H1 (cell line): ENCODE data around the gene GMEB2. TPM values are rescaled to one million over a fixed set of nuclear protein-coding genes. Genes with fewer than 3 reads are reported as not detected.

Source experiments
- CTCF ChIA-PET: fragments of 300-600 bp; sonication (Branson Sonifier 250); formaldehyde crosslinking; loops from one replicate; lab custom pipeline; 2021; ENCODE audit not compliant: partially characterized antibody; lab: Charles Lee
- POLR2A ChIA-PET: fragments of 300-600 bp; sonication (Branson Sonifier 250); formaldehyde crosslinking; loops from one replicate; lab custom pipeline; 2021; ENCODE audit warnings: inconsistent platforms; ENCODE audit not compliant: partially characterized antibody; lab: Charles Lee
- DNase-seq, 2 experiments: peaks; one replicate each; pipeline versions ENCODE4 v3.0.0 to v3.0.0-alpha.2; 2010 to 2022; ENCODE audit warnings: low spot score in 2 of 2, low read depth in 1 of 2, mixed read lengths in 1 of 2
- FAIRE-seq: peaks from 2 replicates; lab custom pipeline; 2011; peaks lifted over from hg19 to GRCh38; lab: Jason Lieb, UNC
- H2AFZ ChIP-seq: 2 replicates; pipeline ENCODE4 v1.8.1; 2012; ENCODE audit warnings: low read length, inconsistent platforms
- H2AK5ac ChIP-seq: 2 replicates; pipeline ENCODE4 v1.6.1; 2013; ENCODE audit warnings: low read depth, low read length
- H2BK120ac ChIP-seq: replicated peaks from 2 replicates; pipeline ENCODE3; 2013; ENCODE audit warnings: low read depth, low read length, inconsistent platforms
- H2BK12ac ChIP-seq: 2 replicates; pipeline ENCODE4 v1.6.1; 2013; ENCODE audit warnings: low read depth, low read length
- H2BK15ac ChIP-seq: 2 replicates; pipeline ENCODE4 v1.6.1; 2013; ENCODE audit warnings: low read length
- H2BK20ac ChIP-seq: 2 replicates; pipeline ENCODE4 v1.6.1; 2013; ENCODE audit warnings: low read length
- H2BK5ac ChIP-seq: 2 replicates; pipeline ENCODE4 v1.6.1; 2013; ENCODE audit warnings: low read depth, low read length
- H3K14ac ChIP-seq: 2 replicates; pipeline ENCODE4 v1.6.1; 2013; ENCODE audit warnings: inconsistent platforms; ENCODE audit not compliant: insufficient read length
- H3K18ac ChIP-seq: 2 replicates; pipeline ENCODE4 v1.6.1; 2013; ENCODE audit warnings: low read length; ENCODE audit errors: extremely low read depth
- H3K23ac ChIP-seq: 2 replicates; pipeline ENCODE4 v1.6.1; 2013; ENCODE audit warnings: inconsistent platforms; ENCODE audit not compliant: insufficient read length
- H3K23me2 ChIP-seq: 2 replicates; pipeline ENCODE4 v1.6.1; 2013; ENCODE audit warnings: low read depth, low read length
- H3K27ac ChIP-seq: 2 replicates; pipeline ENCODE4 v1.6.1; 2011; ENCODE audit warnings: low read depth, low read length, inconsistent platforms
- H3K27me3 ChIP-seq, 4 experiments: replicated peaks in 1 of 4; 1 replicate in 1 of 4; 2 replicates in 3 of 4; pipeline versions ENCODE4 v1.6.1 to v1.8.1; 2011 to 2013; ENCODE audit warnings: low read length in 3 of 4, mild to moderate bottlenecking in 3 of 4, inconsistent platforms in 2 of 4, mixed read lengths in 2 of 4, moderate library complexity in 1 of 4; ENCODE audit not compliant: control insufficient read depth in 3 of 4, insufficient read depth in 3 of 4; ENCODE audit errors: extremely low read depth in 1 of 4
- H3K36me3 ChIP-seq, 4 experiments: 2 replicates each; pipeline versions ENCODE4 v1.6.1 to v1.8.1; 2011 to 2013; ENCODE audit warnings: mild to moderate bottlenecking in 4 of 4, low read length in 3 of 4, moderate library complexity in 2 of 4, control low read depth in 1 of 4, inconsistent platforms in 1 of 4; ENCODE audit not compliant: insufficient read depth in 4 of 4, control insufficient read depth in 2 of 4
- H3K4ac ChIP-seq: replicated peaks from 2 replicates; pipeline ENCODE3; 2013; ENCODE audit warnings: low read length, low read depth, mixed read lengths, inconsistent platforms; ENCODE audit not compliant: insufficient read length
- H3K4me1 ChIP-seq, 4 experiments: replicated peaks in 1 of 4; 1 replicate in 1 of 4; 2 replicates in 3 of 4; pipeline versions ENCODE4 v1.6.1 to v1.8.1; 2011 to 2013; ENCODE audit warnings: low read length in 3 of 4, inconsistent platforms in 2 of 4, mixed read lengths in 1 of 4; ENCODE audit not compliant: insufficient read depth in 4 of 4, control insufficient read depth in 3 of 4
- H3K4me2 ChIP-seq, 2 experiments: 2 replicates each; pipeline versions ENCODE4 v1.6.1 to v1.8.1; 2011 to 2013; ENCODE audit warnings: low read depth in 2 of 2, low read length in 2 of 2, control low read depth in 1 of 2, inconsistent platforms in 1 of 2, mild to moderate bottlenecking in 1 of 2; ENCODE audit not compliant: insufficient read depth in 1 of 2
- H3K4me3 ChIP-seq, 4 experiments: fragments of 200-600, 300-600 bp in 1 of 4; sonication (generic), shearing (Covaris generic), sonication (Bioruptor Twin) in 1 of 4; 2 replicates each; pipeline versions ENCODE4 v1.5.1 to v1.8.1; 2011 to 2016; ENCODE audit warnings: low read length in 4 of 4, low read depth in 3 of 4, control low read depth in 2 of 4, inconsistent platforms in 2 of 4, mild to moderate bottlenecking in 2 of 4, mixed read lengths in 1 of 4, moderate library complexity in 1 of 4; ENCODE audit not compliant: insufficient read depth in 2 of 4; ENCODE audit errors: extremely low read depth in 1 of 4
- H3K56ac ChIP-seq: replicated peaks from 2 replicates; pipeline ENCODE3; 2013; ENCODE audit warnings: low read depth, mild to moderate bottlenecking, mixed read lengths, low read length, inconsistent platforms; ENCODE audit not compliant: insufficient read length
- H3K79me1 ChIP-seq: 2 replicates; pipeline ENCODE4 v1.6.1; 2013; ENCODE audit warnings: low read depth, low read length, control low read depth
- H3K79me2 ChIP-seq, 2 experiments: 2 replicates each; pipeline versions ENCODE4 v1.6.1 to v1.8.1; 2012 to 2013; ENCODE audit warnings: low read length in 2 of 2, mild to moderate bottlenecking in 2 of 2, inconsistent platforms in 1 of 2; ENCODE audit not compliant: insufficient read depth in 2 of 2, control insufficient read depth in 1 of 2
- H3K9ac ChIP-seq, 4 experiments: replicated peaks in 1 of 4; 1 replicate in 1 of 4; 2 replicates in 3 of 4; pipeline versions ENCODE4 v1.6.1 to v1.8.1; 2011 to 2013; ENCODE audit warnings: low read depth in 3 of 4, low read length in 3 of 4, control low read depth in 2 of 4, mild to moderate bottlenecking in 2 of 4, moderate library complexity in 2 of 4, inconsistent platforms in 1 of 4; ENCODE audit errors: extremely low read depth in 1 of 4
- H3K9me3 ChIP-seq, 2 experiments: 2 replicates each; pipeline versions ENCODE4 v1.6.1 to v1.8.1; 2012 to 2013; ENCODE audit warnings: mild to moderate bottlenecking in 2 of 2, moderate library complexity in 2 of 2, control low read depth in 1 of 2, inconsistent platforms in 1 of 2, low read depth in 1 of 2, low read length in 1 of 2, mixed read lengths in 1 of 2; ENCODE audit not compliant: insufficient read depth in 2 of 2
- H4K20me1 ChIP-seq, 2 experiments: replicated peaks in 1 of 2; 2 replicates each; pipeline versions ENCODE3 to v1.8.1; 2011 to 2013; ENCODE audit warnings: inconsistent platforms in 2 of 2, low read length in 2 of 2, mild to moderate bottlenecking in 1 of 2; ENCODE audit not compliant: insufficient read depth in 2 of 2, control insufficient read depth in 1 of 2
- H4K5ac ChIP-seq: 2 replicates; pipeline ENCODE4 v1.6.1; 2013; ENCODE audit warnings: low read length, low read depth, mixed read lengths, inconsistent platforms; ENCODE audit not compliant: insufficient read length
- H4K8ac ChIP-seq: 2 replicates; pipeline ENCODE4 v1.8.0; 2013; ENCODE audit warnings: mild to moderate bottlenecking, moderate library complexity, low read length, inconsistent platforms; ENCODE audit not compliant: insufficient read depth; ENCODE audit errors: extremely low read depth
- H4K91ac ChIP-seq: replicated peaks from 2 replicates; pipeline ENCODE3; 2013; ENCODE audit warnings: low read length, mixed read lengths, inconsistent platforms; ENCODE audit not compliant: insufficient read length
- CEBPB ChIP-seq: IDR thresholded peaks from 2 replicates; pipeline ENCODE4 v1.6.1; 2012; ENCODE audit warnings: low read depth, low read length
- JUN ChIP-seq: IDR thresholded peaks from 2 replicates; pipeline ENCODE4 v1.6.1; 2011; ENCODE audit warnings: low read depth, mild to moderate bottlenecking, improper control_type of control experiment, low read length
- MAX ChIP-seq: IDR thresholded peaks from 2 replicates; pipeline ENCODE4 v1.6.1; 2012; ENCODE audit warnings: inconsistent platforms
- NRF1 ChIP-seq: IDR thresholded peaks from 2 replicates; pipeline ENCODE4 v1.6.1; 2011; ENCODE audit warnings: mild to moderate bottlenecking, low read depth, low read length, improper control_type of control experiment
- SAP30 ChIP-seq: fragments of 300-600 bp; sonication (generic); IDR thresholded peaks from 2 replicates; pipeline ENCODE4 v1.7.1; 2012; ENCODE audit warnings: low read length, moderate library complexity, mild to moderate bottlenecking, inconsistent platforms; ENCODE audit not compliant: insufficient read depth, insufficient replicate concordance
- SP1 ChIP-seq: IDR thresholded peaks from 2 replicates; pipeline ENCODE4 v1.6.1; 2011; ENCODE audit warnings: low read depth, low read length
- TBP ChIP-seq: IDR thresholded peaks from 2 replicates; pipeline ENCODE4 v1.6.1; 2011; ENCODE audit warnings: low read depth, low read length, improper control_type of control experiment
- WGBS, 2 experiments: shearing (Covaris generic) in 1 of 2; methylation state at CpG; one replicate each; pipeline versions ENCODE4 v1.1.6 to v1.1.7; 2013 to 2015; ENCODE audit warnings: low lambda C conversion rate in 2 of 2, mixed read lengths in 2 of 2, inconsistent platforms in 1 of 2, low coverage in 1 of 2, missing lambda C conversion rate in 1 of 2; ENCODE audit not compliant: insufficient replicate concordance in 2 of 2, insufficient coverage in 1 of 2, insufficient read length in 1 of 2; ENCODE audit errors: extremely low coverage in 1 of 2, missing lambda C conversion rate in 1 of 2; 5-methylcytosine and 5-hydroxymethylcytosine counted together
- polyA plus RNA-seq, 7 experiments: library from polyadenylated mRNA; depleted of rRNA in 3 of 7; stranded (reverse) in 5 of 7; unstranded in 2 of 7; fragments of >200 nt in 5 of 7; fragments of 200-250 nt in 2 of 7; gene quantifications; 1 replicate in 5 of 7; 2 replicates in 1 of 7; 4 replicates in 1 of 7; pipeline versions ENCODE4 v1.2.1 to v1.2.3, GENCODE V29; 2011 to 2013; ENCODE audit warnings: missing spikeins in 2 of 7, mixed read lengths in 2 of 7
- total RNA-seq: library from RNA; stranded (reverse); fragmentation: NEBNext Ultra II Directional; extraction: Animal tissue kit (Norgen Biotek cat#: 25700); gene quantifications from 2 replicates; pipeline ENCODE4 v1.2.1, GENCODE V29; 2021

GMEB2 gene
- total and polyA plus RNA-seq, 2 of the 8 experiments (the other 6 are each of a cell fraction or from before 2014, with no cell fraction given), result 12.9 to 14.2 TPM

DNA sequence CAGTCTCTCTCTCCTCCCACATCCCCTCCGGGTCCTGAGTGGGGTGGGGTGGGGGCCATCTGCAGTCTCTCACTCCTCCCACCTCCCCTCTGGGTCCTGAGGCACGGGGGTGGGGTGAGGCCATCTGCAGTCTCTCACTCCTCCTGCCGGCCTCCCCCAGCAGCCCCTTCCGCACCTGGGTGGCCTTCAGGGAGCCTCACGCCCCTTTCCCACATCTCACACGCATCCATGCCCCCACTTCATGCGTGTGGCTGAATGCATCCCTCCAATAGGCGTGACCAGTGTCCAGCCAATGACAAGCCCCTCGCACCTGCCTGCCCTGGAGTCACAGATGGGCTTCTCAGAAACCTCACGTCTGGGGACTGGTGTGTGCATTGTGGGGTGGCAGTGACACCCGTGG lies 78.4 kb downstream of the GMEB2 start:
- DNase-seq (no peak), FAIRE-seq (no peak)
- Histone ChIP-seq H3K18ac (peak overlapping the region; percentile 71; the same call in 1 of the 2 replicates), H3K4me2 (no peak overlapping the region), H2BK120ac (no peak overlapping the region), H4K8ac (no peak overlapping the region), H2BK12ac (peak overlapping the region; percentile 68; the same call in 1 of the 2 replicates), H2BK5ac (peak overlapping the region; percentile 78; the same call in 1 of the 2 replicates), H3K27ac (no peak overlapping the region), H3K23me2 (no peaks in the 10 kb centered on the region; the same call in 1 of the 2 replicates), H3K9ac (no peak overlapping the region), H3K4me3 (no peak overlapping the region), H3K79me1 (no peaks in the 10 kb centered on the region), H4K5ac (no peak overlapping the region), H2BK20ac (no peak overlapping the region), H2AFZ (no peak overlapping the region), H3K36me3 (no peaks in the 10 kb centered on the region), H3K23ac (no peak overlapping the region), H2AK5ac (no peak overlapping the region), H3K4me1 (peaks cover 0 to 30% (median 14%) of the 10 kb centered on the region in 4 experiments; a peak in 6 of 7 replicates), H2BK15ac (no peak overlapping the region), H4K20me1 (no peaks in the 10 kb centered on the region), H3K79me2 (no peaks in the 10 kb centered on the region), H4K91ac (peak overlapping the region; percentile 36), H3K14ac (no peak overlapping the region), H3K56ac (no peak overlapping the region), H3K9me3 (no peaks in the 10 kb centered on the region), H3K27me3 (no peaks in the 10 kb centered on the region), H3K4ac (peak overlapping the region; percentile 74)
- TF ChIP-seq NRF1, result no peak
- no peak for TF ChIP-seq SAP30
- no peak for TF ChIP-seq MAX
- TF ChIP-seq JUN, result no peak
- TF ChIP-seq CEBPB, result no peak
- no peak for TF ChIP-seq TBP
- TF ChIP-seq SP1, result no peak
- 84% methylated on average over 10 of the region's 11 CpGs; no CpG with 5 or more reads in 1 of the 2 experiments for WGBS, 2 experiments
- CTCF ChIA-PET, result interaction anchor here (1.4 kb wide), 1 partner anchor 11 kb away, joined by 7 read pairs; the partner anchor contains the start of gene PTK6
- POLR2A ChIA-PET, result interaction anchor here (1.0 to 2.3 kb wide), 2 partner anchors 14 to 27 kb away, joined by 3 to 10 read pairs; partner anchors contain the start of gene PPDPF
